Esophagus squamous epithelium (tissue), 5 donors: ENCODE measurements around the gene PIP5K1B. TPM values are rescaled to one million over a fixed set of nuclear protein-coding genes. Genes with fewer than 3 reads are reported as not detected.

Experiments
- DNase-seq: peaks from one replicate; lab custom pipeline; 2025; lab: John Stamatoyannopoulos, UW
- H3K27ac ChIP-seq, 4 donors: fragments of 200-600 bp; sonication (generic); one replicate each; pipeline ENCODE4 v1.5.1; 2016 to 2019; ENCODE audit warnings: mild to moderate bottlenecking in 1 of 4
- H3K27me3 ChIP-seq, 4 donors: fragments of 200-600 bp; sonication (generic); 1 replicate in 3 of 4; 2 replicates in 1 of 4; pipeline versions ENCODE4 v1.5.1 to v1.6.0; 2017 to 2021; ENCODE audit warnings: antibody characterized with exemption in 1 of 4
- H3K36me3 ChIP-seq, 3 donors: fragments of 200-600 bp; sonication (generic); one replicate each; pipeline ENCODE4 v1.5.1; 2016 to 2019
- H3K4me1 ChIP-seq, 3 donors: fragments of 200-600 bp; sonication (generic); one replicate each; pipeline ENCODE4 v1.5.1; 2017 to 2019
- H3K4me3 ChIP-seq, 4 donors: fragments of 200-600 bp; sonication (generic); 1 replicate in 3 of 4; 2 replicates in 1 of 4; pipeline ENCODE4 v1.5.1; 2016 to 2019; ENCODE audit warnings: mild to moderate bottlenecking in 2 of 4, moderate library complexity in 1 of 4
- H3K9me3 ChIP-seq, 3 donors: fragments of 200-600 bp; sonication (generic); one replicate each; pipeline ENCODE4 v1.5.1; 2016 to 2019
- POLR2A ChIP-seq, 4 donors: fragments of 450-650 bp; IDR thresholded peaks; one replicate each; pipeline ENCODE4 v1.6.1; 2017; ENCODE audit warnings: antibody characterized with exemption in 4 of 4, mild to moderate bottlenecking in 4 of 4, moderate library complexity in 3 of 4
- WGBS, 2 donors: methylation state at CpG; one replicate each; pipeline ENCODE4 v1.1.5; 2018; 5-methylcytosine and 5-hydroxymethylcytosine counted together
- intact Hi-C: fragments of 100-400 bp; cut with DNase I; formaldehyde crosslinking; loops from one replicate; pipeline ENCODE4 v1.15.0; 2022
- total RNA-seq, 4 donors: library from RNA; depleted of rRNA; stranded (reverse); fragments of >200 nt; gene quantifications; one replicate each; pipeline ENCODE4 v1.1.0, GENCODE V29; 2016
- TF ChIP-seq, protein P1 (sequence below), 6 experiments: fragments of 450-650 bp in 4 of 6; fragments of 200-600 bp in 2 of 6; sonication (generic) in 2 of 6; IDR thresholded peaks; one replicate each; pipeline ENCODE4 v1.5.1; 2016 to 2019; ENCODE audit warnings: antibody characterized with exemption in 6 of 6, mild to moderate bottlenecking in 4 of 6, moderate library complexity in 4 of 6
- donor health status: DM: yes; HTN: yes; CAD: no.

PIP5K1B gene
- total RNA-seq, 4 donors from 2014 or later: 0.38 to 0.97 (median 0.56) TPM; not detected in 1

DNA sequence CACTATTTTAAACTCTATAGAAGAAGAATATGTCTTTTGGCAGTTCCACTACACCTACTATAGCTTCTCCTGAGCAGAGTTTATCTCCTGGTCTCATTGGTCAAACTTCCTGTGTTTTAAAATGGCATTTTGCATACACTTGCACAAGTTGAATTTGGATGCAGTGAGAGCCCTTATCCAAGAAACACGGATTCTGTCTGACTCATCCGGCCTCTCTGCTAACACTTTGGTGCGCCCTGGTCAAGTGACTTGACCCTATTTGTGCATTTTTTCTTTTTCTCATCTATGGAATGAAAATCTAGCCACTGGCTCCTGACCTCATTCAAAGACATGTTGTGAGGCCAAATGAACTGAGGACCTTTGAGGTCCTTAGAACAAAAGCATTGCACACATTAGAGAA lies 20.0 kb downstream of the PIP5K1B start:
- DNase-seq: no peak
- Histone ChIP-seq H3K4me3 (no peak overlapping the region), H3K27ac (no peak overlapping the region), H3K9me3 (no peaks in the 10 kb centered on the region), H3K4me1 (no peaks in the 10 kb centered on the region), H3K27me3 (peaks cover 0 to 4% (median 0%) of the 10 kb centered on the region in 4 donors), H3K36me3 (no peaks in the 10 kb centered on the region)
- 64 to 85% methylated on average over 3 of the region's 3 CpGs for WGBS, 2 donors
- no peak for TF ChIP-seq POLR2A (IDR thresholded peaks at IDR 0.05)
- TF ChIP-seq, protein P1, sequence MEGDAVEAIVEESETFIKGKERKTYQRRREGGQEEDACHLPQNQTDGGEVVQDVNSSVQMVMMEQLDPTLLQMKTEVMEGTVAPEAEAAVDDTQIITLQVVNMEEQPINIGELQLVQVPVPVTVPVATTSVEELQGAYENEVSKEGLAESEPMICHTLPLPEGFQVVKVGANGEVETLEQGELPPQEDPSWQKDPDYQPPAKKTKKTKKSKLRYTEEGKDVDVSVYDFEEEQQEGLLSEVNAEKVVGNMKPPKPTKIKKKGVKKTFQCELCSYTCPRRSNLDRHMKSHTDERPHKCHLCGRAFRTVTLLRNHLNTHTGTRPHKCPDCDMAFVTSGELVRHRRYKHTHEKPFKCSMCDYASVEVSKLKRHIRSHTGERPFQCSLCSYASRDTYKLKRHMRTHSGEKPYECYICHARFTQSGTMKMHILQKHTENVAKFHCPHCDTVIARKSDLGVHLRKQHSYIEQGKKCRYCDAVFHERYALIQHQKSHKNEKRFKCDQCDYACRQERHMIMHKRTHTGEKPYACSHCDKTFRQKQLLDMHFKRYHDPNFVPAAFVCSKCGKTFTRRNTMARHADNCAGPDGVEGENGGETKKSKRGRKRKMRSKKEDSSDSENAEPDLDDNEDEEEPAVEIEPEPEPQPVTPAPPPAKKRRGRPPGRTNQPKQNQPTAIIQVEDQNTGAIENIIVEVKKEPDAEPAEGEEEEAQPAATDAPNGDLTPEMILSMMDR (IDR thresholded peaks at IDR 0.05): no peak
- intact Hi-C loops: no loop called here

DNA sequence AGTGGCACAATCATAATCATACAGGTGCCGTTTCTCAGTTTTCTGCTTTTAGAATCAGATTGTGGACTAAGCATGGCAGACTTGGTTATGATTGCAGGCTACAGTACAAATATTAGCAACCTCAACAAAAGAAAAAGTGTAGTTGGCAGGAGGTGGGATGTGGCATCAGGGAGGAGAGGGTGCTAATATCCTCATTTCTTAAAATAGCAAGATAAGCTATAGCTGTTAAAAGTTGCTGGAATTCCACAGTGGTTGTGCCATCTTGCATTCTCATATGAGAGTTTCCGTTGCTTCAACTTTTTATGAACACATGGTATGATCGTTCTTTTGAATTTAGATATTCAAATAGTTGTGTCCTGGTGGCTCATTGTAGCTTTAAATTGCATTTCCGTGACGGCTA lies 21.4 kb downstream of the PIP5K1B start:
- Histone ChIP-seq H3K4me3 (no peak overlapping the region), H3K36me3 (no peaks in the 10 kb centered on the region), H3K27ac (no peak overlapping the region), H3K4me1 (no peaks in the 10 kb centered on the region), H3K27me3 (peaks cover 0 to 4% (median 0%) of the 10 kb centered on the region in 4 donors), H3K9me3 (no peaks in the 10 kb centered on the region)
- no peak for DNase-seq
- TF ChIP-seq POLR2A (IDR thresholded peaks at IDR 0.05): no peak
- TF ChIP-seq, protein P1 (IDR thresholded peaks at IDR 0.05): no peak
- WGBS, 2 donors: 82 to 87% methylated on average over 5 of the region's 5 CpGs
- intact Hi-C loops: no loop called here

DNA sequence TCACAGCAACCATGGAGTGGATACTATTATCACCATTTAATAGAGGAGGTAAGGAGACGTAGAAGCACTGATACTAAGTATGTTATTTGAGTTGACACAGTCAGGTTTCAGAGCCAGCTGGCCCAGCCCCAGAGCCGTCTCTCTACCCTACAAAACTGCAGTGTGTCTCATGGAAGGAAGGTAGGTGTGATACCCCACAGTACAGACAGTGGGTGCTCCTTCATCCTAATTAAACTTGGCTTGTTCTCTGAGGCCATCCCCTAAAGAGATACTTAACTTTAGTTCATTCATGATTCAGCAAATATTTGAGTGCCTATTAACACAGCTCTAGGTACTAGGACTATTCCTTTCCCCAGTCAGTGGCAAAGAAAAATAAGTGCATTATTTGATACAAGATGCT lies 22.6 kb downstream of the PIP5K1B start:
- Histone ChIP-seq H3K4me3 (no peak overlapping the region), H3K27ac (no peak overlapping the region), H3K4me1 (no peaks in the 10 kb centered on the region), H3K36me3 (no peaks in the 10 kb centered on the region), H3K27me3 (no peaks in the 10 kb centered on the region), H3K9me3 (no peaks in the 10 kb centered on the region)
- TF ChIP-seq POLR2A (IDR thresholded peaks at IDR 0.05): no peak
- WGBS, 2 donors: 47 to 54% methylated on average over 2 of the region's 2 CpGs
- intact Hi-C loops: no loop called here
- no peak for DNase-seq

DNA sequence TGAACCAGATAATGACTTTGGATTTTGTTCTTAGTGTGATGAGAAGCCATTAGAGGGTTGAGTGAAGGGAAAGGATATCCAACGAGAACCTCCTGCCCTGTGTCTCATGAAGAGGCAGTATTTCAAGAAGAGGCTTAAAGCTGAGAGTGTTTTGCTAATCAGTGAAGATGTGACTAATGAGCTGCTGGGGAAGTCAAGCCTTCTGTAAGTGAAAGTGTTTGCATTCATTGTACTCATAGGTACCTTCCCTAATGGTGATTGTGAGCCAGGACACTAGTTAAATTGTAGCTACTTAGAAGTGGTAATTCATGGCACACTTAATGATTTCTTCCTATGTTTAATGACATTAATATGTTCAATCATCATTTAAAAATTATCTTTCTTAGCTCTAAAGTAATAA lies 23.7 kb downstream of the PIP5K1B start:
- Histone ChIP-seq H3K9me3 (no peaks in the 10 kb centered on the region), H3K27ac (no peak overlapping the region), H3K4me1 (no peaks in the 10 kb centered on the region), H3K36me3 (no peaks in the 10 kb centered on the region), H3K27me3 (peaks cover 0 to 7% (median 0%) of the 10 kb centered on the region in 4 donors), H3K4me3 (no peak overlapping the region)
- no peak for DNase-seq
- TF ChIP-seq, protein P1 (IDR thresholded peaks at IDR 0.05): no peak
- no peak for TF ChIP-seq POLR2A (IDR thresholded peaks at IDR 0.05)
- intact Hi-C loops: no loop called here
- WGBS, 2 donors: 54 to 61% methylated on average over 1 of the region's 1 CpG

DNA sequence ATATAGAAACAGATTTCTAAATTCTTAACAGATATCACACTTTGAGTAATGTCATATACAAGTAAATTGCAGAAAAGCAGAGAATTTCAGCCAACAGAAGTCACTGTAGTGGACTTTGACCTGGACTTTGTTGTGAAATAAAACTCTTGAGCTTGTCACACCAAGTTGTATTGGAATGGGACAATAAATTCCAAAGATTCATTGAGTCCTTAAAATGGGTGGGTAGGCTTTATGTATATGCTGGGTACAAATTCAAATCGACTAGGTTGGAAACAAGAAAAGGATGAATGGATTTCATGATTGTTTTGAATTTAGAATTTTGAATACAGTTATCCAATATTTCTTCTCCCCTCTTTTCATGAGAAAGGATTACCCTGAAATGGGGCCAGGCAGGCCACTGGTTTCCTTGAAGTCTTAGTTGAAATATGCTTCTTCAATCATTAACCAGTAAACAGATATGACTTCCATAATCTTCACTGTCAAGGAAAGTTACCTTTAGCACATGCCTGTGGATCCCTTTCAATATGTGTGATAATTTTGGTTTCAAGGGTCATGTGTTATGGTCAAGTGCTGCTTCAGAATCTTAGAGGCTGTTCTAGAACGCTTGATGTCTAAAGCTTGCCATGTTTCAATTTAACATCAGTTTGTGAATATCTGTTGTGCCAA lies 25.7 kb downstream of the PIP5K1B start:
- H3K27me3 ChIP-seq: peaks cover 0 to 11% (median 0%) of the 10 kb centered on the region in 4 donors
- TF ChIP-seq, protein P1 (IDR thresholded peaks at IDR 0.05): no peak
- TF ChIP-seq POLR2A (IDR thresholded peaks at IDR 0.05): no peak
- intact Hi-C loops: no loop called here
- H3K9me3 ChIP-seq: no peaks in the 10 kb centered on the region
- no peak overlapping the region for H3K4me3 ChIP-seq
- H3K27ac ChIP-seq: no peak overlapping the region
- WGBS, 2 donors: 69 to 77% methylated on average over 2 of the region's 2 CpGs
- no peaks in the 10 kb centered on the region for H3K36me3 ChIP-seq
- no peak for DNase-seq
- H3K4me1 ChIP-seq: no peaks in the 10 kb centered on the region
